SK-N-SH (cell line): ENCODE results near the gene ISLR2. TPM values are rescaled to one million over a fixed set of nuclear protein-coding genes. Genes with fewer than 3 reads are reported as not detected.

Experiments used
- CTCF ChIA-PET: fragments of 300-600, 350-600 bp; formaldehyde crosslinking; extraction: SDS; loops from one replicate; lab custom pipeline; 2021; lab: Yijun Ruan, JAX
- POLR2A ChIA-PET: fragments of 350-600 bp; sonication (Branson Sonifier 250); formaldehyde crosslinking; extraction: SDS; loops from one replicate; lab custom pipeline; 2020; ENCODE audit warnings: antibody characterized with exemption, inconsistent platforms; lab: Yijun Ruan, JAX
- DNase-seq: peaks from one replicate; pipeline ENCODE4 v3.0.0; 2012
- H2AFZ ChIP-seq: fragments of 200-600 bp; sonication (generic); 2 replicates; pipeline ENCODE4 v1.8.1; 2016; ENCODE audit warnings: antibody characterized with exemption, mild to moderate bottlenecking, low read depth
- H3F3A ChIP-seq: fragments of 200-600 bp; sonication (generic); replicated peaks from 2 replicates; pipeline ENCODE3; 2016; ENCODE audit warnings: antibody characterized with exemption, mild to moderate bottlenecking; ENCODE audit not compliant: insufficient read depth
- H3K27ac ChIP-seq, 2 experiments: fragments of 200-500 bp in 1 of 2; fragments of 200-600 bp in 1 of 2; sonication (Bioruptor generic) in 1 of 2; sonication (generic), shearing (Covaris generic) in 1 of 2; 2 replicates each; pipeline versions ENCODE4 v1.5.1 to v1.6.1; 2014 to 2016; ENCODE audit warnings: low read depth in 2 of 2, inconsistent platforms in 1 of 2, low read length in 1 of 2, mild to moderate bottlenecking in 1 of 2, mixed read lengths in 1 of 2
- H3K27me3 ChIP-seq: fragments of 200-600 bp; sonication (generic), shearing (Covaris generic); 2 replicates; pipeline ENCODE4 v1.6.1; 2016; ENCODE audit warnings: mixed run types; ENCODE audit not compliant: insufficient read depth
- H3K36me3 ChIP-seq, 2 experiments: fragments of 200-500 bp in 1 of 2; fragments of 200-600 bp in 1 of 2; sonication (Bioruptor generic) in 1 of 2; sonication (generic) in 1 of 2; replicated peaks in 1 of 2; 2 replicates each; pipeline versions ENCODE3 to v1.5.1; 2014 to 2016; ENCODE audit warnings: low read length in 1 of 2, mild to moderate bottlenecking in 1 of 2; ENCODE audit not compliant: insufficient read depth in 2 of 2, control insufficient read depth in 1 of 2
- H3K4me1 ChIP-seq, 2 experiments: fragments of 200-500 bp in 1 of 2; fragments of 200-600 bp in 1 of 2; sonication (Bioruptor generic) in 1 of 2; sonication (generic), shearing (Covaris generic) in 1 of 2; 2 replicates each; pipeline versions ENCODE4 v1.5.1 to v1.6.1; 2014 to 2016; ENCODE audit warnings: low read depth in 1 of 2, low read length in 1 of 2, mixed run types in 1 of 2; ENCODE audit not compliant: insufficient read depth in 2 of 2, control insufficient read depth in 1 of 2
- H3K4me2 ChIP-seq: fragments of 200-600 bp; sonication (generic), shearing (Covaris generic); 2 replicates; pipeline ENCODE4 v1.6.1; 2017; ENCODE audit warnings: mixed run types
- H3K4me3 ChIP-seq, 2 experiments: fragments of 200-500 bp in 1 of 2; fragments of 200-600 bp in 1 of 2; sonication (Bioruptor generic) in 1 of 2; sonication (generic), shearing (Covaris generic) in 1 of 2; 2 replicates each; pipeline versions ENCODE4 v1.5.1 to v1.8.1; 2014 to 2016; ENCODE audit warnings: low read depth in 2 of 2, inconsistent platforms in 1 of 2, low read length in 1 of 2, mild to moderate bottlenecking in 1 of 2, mixed read lengths in 1 of 2, moderate library complexity in 1 of 2
- H3K79me2 ChIP-seq: fragments of 200-600 bp; sonication (generic); 2 replicates; pipeline ENCODE4 v1.8.1; 2017; ENCODE audit warnings: mild to moderate bottlenecking; ENCODE audit not compliant: insufficient read depth
- H3K9ac ChIP-seq: fragments of 200-600 bp; sonication (generic); 2 replicates; pipeline ENCODE4 v1.6.1; 2017; ENCODE audit warnings: mixed run types
- H3K9me2 ChIP-seq: fragments of 200-600 bp; sonication (generic); 2 replicates; pipeline ENCODE4 v1.6.1; 2017; ENCODE audit warnings: mixed run types
- H3K9me3 ChIP-seq: fragments of 200-600 bp; sonication (generic); 2 replicates; pipeline ENCODE4 v1.6.1; 2017; ENCODE audit warnings: mixed run types, mild to moderate bottlenecking, moderate library complexity
- H4K20me1 ChIP-seq: fragments of 200-600 bp; sonication (generic); 2 replicates; pipeline ENCODE4 v1.6.1; 2017; ENCODE audit warnings: mild to moderate bottlenecking, mixed run types; ENCODE audit not compliant: insufficient read depth
- CHD2 ChIP-seq: fragments of 150-350 bp; IDR thresholded peaks from 2 replicates; pipeline ENCODE4 v1.6.1; 2018; ENCODE audit warnings: low read length; ENCODE audit not compliant: partially characterized antibody
- EP300 ChIP-seq, 2 experiments: IDR thresholded peaks; 2 replicates each; pipeline versions ENCODE4 v1.4.0 to v1.6.1; 2012; ENCODE audit warnings: borderline replicate concordance in 1 of 2, low read depth in 1 of 2, low read length in 1 of 2
- FOSL2 ChIP-seq: IDR thresholded peaks from 2 replicates; pipeline ENCODE4 v1.4.0; 2012; ENCODE audit warnings: low read depth, mild to moderate bottlenecking, moderate library complexity, borderline replicate concordance
- FOXJ3 ChIP-seq: sonication (generic); formaldehyde crosslinking; IDR thresholded peaks from 2 replicates; pipeline ENCODE4 v1.5.1; 2020; ENCODE audit warnings: mild to moderate bottlenecking, missing genetic modification reagents
- MEF2A ChIP-seq: IDR thresholded peaks from 2 replicates; pipeline ENCODE4 v1.4.0; 2012; ENCODE audit warnings: low read depth, borderline replicate concordance
- NFIC ChIP-seq: IDR thresholded peaks from 2 replicates; pipeline ENCODE4 v1.4.0; 2012; ENCODE audit warnings: borderline replicate concordance
- POLR2AphosphoS5 ChIP-seq: IDR thresholded peaks from 2 replicates; pipeline ENCODE4 v1.6.1; 2012; ENCODE audit warnings: low read depth, low read length
- RCOR1 ChIP-seq: fragments of 150-350 bp; IDR thresholded peaks from 2 replicates; pipeline ENCODE4 v1.6.1; 2017; ENCODE audit warnings: antibody characterized with exemption, low read length
- RXRA ChIP-seq: IDR thresholded peaks from 2 replicates; pipeline ENCODE4 v1.4.0; 2012; ENCODE audit warnings: low read depth, mild to moderate bottlenecking, borderline replicate concordance
- TAF1 ChIP-seq: IDR thresholded peaks from 2 replicates; pipeline ENCODE4 v1.6.1; 2012; ENCODE audit warnings: low read depth, mild to moderate bottlenecking, low read length, moderate library complexity, borderline replicate concordance
- TCF12 ChIP-seq: IDR thresholded peaks from 2 replicates; pipeline ENCODE4 v1.4.0; 2012
- WGBS: methylation state at CpG from one replicate; pipeline ENCODE4 v1.1.6; 2017; ENCODE audit warnings: low lambda C conversion rate; 5-methylcytosine and 5-hydroxymethylcytosine counted together
- polyA plus RNA-seq, 3 experiments: library from polyadenylated mRNA; depleted of rRNA; stranded (reverse); fragments of >200 nt; gene quantifications; 2 replicates each; pipeline ENCODE4 v1.2.3, GENCODE V29; 2012
- TF ChIP-seq, protein P1 (sequence below): IDR thresholded peaks from 2 replicates; pipeline ENCODE4 v1.4.0; 2012; ENCODE audit warnings: low read depth, borderline replicate concordance
- TF ChIP-seq, protein P2 (sequence below): fragments of 200-600 bp; sonication (generic); IDR thresholded peaks from 2 replicates; pipeline ENCODE4 v1.6.1; 2017; ENCODE audit warnings: antibody characterized with exemption, mild to moderate bottlenecking, moderate library complexity
- TF ChIP-seq, protein P3 (sequence below): fragments of 150-350 bp; IDR thresholded peaks from 2 replicates; pipeline ENCODE4 v1.6.1; 2016; ENCODE audit warnings: mild to moderate bottlenecking, low read depth, low read length

The ISLR2 gene
- polyA plus RNA-seq, 1 of the 3 experiments (the other 2 are of a cell fraction), result 0.56 TPM

DNA sequence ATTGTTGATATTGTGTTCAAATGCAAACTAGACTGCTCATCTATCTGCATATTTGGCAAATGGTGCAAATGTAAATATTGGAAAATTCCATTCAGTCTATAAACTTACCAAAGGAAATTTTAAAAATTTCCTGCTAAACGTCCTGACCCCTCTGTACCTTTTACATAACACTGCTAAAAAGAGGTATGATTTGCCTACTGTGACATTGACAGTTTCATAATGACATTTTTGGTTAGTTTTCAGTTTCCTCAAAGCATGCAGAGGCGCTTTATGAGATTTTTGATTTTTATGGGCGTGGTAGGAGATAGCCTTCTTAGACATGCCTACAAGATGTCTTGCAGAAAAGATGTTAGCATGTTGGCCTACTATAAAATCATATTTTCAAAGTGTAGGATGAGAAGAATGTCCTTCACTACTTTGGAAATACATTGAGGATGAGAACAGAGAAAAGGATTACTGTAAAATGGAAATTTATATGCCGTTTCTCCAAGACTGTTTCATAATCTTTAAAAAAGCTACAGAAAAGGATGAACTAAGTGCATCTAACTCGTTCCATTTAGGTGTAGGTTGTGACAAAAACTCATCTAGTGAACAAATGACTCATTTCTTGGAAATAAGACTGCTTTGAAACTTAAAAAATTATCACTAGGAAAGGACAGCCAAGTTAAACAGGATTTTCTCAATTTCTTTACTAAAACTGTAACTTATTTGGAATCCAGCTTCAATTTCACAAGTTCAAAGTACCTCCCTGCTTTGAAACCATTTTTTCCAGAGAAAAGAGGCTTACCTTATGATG, 28.7 kb downstream of the ISLR2 start:
- H3K4me3 ChIP-seq, result no peak overlapping the region
- H3K9me2 ChIP-seq, result no peaks in the 10 kb centered on the region
- DNase-seq, result no peak
- H3K79me2 ChIP-seq, result no peaks in the 10 kb centered on the region
- no peak overlapping the region for H3K9ac ChIP-seq
- no peaks in the 10 kb centered on the region for H3K36me3 ChIP-seq
- H3K27me3 ChIP-seq, result no peaks in the 10 kb centered on the region
- no peak overlapping the region for H2AFZ ChIP-seq
- TF ChIP-seq, protein P1, sequence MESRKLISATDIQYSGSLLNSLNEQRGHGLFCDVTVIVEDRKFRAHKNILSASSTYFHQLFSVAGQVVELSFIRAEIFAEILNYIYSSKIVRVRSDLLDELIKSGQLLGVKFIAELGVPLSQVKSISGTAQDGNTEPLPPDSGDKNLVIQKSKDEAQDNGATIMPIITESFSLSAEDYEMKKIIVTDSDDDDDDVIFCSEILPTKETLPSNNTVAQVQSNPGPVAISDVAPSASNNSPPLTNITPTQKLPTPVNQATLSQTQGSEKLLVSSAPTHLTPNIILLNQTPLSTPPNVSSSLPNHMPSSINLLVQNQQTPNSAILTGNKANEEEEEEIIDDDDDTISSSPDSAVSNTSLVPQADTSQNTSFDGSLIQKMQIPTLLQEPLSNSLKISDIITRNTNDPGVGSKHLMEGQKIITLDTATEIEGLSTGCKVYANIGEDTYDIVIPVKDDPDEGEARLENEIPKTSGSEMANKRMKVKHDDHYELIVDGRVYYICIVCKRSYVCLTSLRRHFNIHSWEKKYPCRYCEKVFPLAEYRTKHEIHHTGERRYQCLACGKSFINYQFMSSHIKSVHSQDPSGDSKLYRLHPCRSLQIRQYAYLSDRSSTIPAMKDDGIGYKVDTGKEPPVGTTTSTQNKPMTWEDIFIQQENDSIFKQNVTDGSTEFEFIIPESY, result no peak
- TF ChIP-seq, protein P2, sequence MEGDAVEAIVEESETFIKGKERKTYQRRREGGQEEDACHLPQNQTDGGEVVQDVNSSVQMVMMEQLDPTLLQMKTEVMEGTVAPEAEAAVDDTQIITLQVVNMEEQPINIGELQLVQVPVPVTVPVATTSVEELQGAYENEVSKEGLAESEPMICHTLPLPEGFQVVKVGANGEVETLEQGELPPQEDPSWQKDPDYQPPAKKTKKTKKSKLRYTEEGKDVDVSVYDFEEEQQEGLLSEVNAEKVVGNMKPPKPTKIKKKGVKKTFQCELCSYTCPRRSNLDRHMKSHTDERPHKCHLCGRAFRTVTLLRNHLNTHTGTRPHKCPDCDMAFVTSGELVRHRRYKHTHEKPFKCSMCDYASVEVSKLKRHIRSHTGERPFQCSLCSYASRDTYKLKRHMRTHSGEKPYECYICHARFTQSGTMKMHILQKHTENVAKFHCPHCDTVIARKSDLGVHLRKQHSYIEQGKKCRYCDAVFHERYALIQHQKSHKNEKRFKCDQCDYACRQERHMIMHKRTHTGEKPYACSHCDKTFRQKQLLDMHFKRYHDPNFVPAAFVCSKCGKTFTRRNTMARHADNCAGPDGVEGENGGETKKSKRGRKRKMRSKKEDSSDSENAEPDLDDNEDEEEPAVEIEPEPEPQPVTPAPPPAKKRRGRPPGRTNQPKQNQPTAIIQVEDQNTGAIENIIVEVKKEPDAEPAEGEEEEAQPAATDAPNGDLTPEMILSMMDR, result no peak
- TF ChIP-seq RCOR1 (no peak), RXRA (no peak), FOXJ3 (CRISPR knock-in tag) (no peak), MEF2A (no peak), NFIC (no peak), CHD2 (no peak), POLR2AphosphoS5 (no peak), FOSL2 (no peak), TCF12 (no peak), TAF1 (no peak), EP300 (IDR thresholded peaks at IDR 0.05; ENCODE audit: borderline replicate concordance in 1 of 2, low read depth in 1 of 2, low read length in 1 of 2) (no peak)
- TF ChIP-seq, protein P3, sequence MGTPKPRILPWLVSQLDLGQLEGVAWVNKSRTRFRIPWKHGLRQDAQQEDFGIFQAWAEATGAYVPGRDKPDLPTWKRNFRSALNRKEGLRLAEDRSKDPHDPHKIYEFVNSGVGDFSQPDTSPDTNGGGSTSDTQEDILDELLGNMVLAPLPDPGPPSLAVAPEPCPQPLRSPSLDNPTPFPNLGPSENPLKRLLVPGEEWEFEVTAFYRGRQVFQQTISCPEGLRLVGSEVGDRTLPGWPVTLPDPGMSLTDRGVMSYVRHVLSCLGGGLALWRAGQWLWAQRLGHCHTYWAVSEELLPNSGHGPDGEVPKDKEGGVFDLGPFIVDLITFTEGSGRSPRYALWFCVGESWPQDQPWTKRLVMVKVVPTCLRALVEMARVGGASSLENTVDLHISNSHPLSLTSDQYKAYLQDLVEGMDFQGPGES, result no peak
- H4K20me1 ChIP-seq, result no peaks in the 10 kb centered on the region
- H3K9me3 ChIP-seq, result no peaks in the 10 kb centered on the region
- no peak overlapping the region for H3K4me2 ChIP-seq
- POLR2A ChIA-PET, result interaction anchor here (1.2 kb wide), 1 partner anchor 42 kb away, joined by 4 read pairs; no protein-coding TSS in a partner anchor
- peaks cover 13% of the 10 kb centered on the region for H3F3A ChIP-seq
- H3K4me1 ChIP-seq, result peaks cover 12 to 30% of the 10 kb centered on the region in 2 experiments; a peak in 3 of 4 replicates
- CTCF ChIA-PET, result interaction anchor here (0.7 to 7.7 kb wide), 6 partner anchors 10 to 162 kb away, joined by 3 to 39 read pairs (median 3); partner anchors contain the start of genes ISLR and STRA6
- 80% methylated on average over 5 of the region's 5 CpGs for WGBS
- H3K27ac ChIP-seq, result no peak overlapping the region
